ENCODE data around the gene SCN1B. TPM values are rescaled to one million over a fixed set of nuclear protein-coding genes. Genes with fewer than 3 reads are reported as not detected.

Gene SCN1B
- total and polyA plus RNA-seq, 2 of the 13 experiments (the other 11 are each of a cell fraction or from before 2014, with no cell fraction given) = 2.7 to 20.1 TPM

DNA sequence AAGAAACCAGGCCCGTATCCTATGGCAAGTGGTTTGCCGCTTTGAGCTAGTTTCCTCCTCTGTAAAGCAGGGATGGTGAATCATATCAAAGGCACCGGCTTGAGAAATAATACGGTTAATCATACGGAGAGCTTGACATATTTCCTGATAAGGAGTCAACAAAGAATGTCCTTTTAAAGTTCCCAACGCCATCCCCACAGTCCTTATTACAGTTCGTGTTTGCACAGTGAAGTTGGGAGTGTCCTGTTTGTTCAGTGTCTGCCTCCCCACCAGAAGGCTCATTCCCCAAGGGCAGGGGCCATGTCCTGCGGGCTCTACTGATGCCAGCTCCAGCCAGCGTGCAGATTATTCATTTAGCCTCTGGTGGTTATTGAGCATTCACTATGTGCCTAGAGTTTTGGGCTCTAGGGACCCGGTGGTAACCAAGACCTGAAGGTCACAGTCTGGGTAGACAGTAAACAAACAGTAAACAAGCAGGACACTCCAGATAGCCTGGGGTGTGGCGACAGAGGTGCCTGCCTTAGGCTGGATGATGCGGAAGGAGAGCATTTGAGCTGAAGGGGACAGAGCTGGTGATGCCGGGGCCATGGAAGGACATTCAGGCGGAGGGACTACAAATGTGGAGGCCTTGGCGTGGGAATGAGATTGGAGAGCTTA is 23.8 kb upstream of the SCN1B start (continued):
- TF ChIP-seq SATB2 (CRISPR knock-in tag; IDR thresholded peaks at IDR 0.05) (no peak), IKZF1 (IDR thresholded peaks at IDR 0.05) (no peak), KDM4B (CRISPR knock-in tag; IDR thresholded peaks at IDR 0.05) (no peak), RBAK (CRISPR knock-in tag; IDR thresholded peaks at IDR 0.05) (peak; percentile 26; the same call in 1 of the 2 replicates), ZNF367 (CRISPR knock-in tag; IDR thresholded peaks at IDR 0.05; ENCODE audit: borderline replicate concordance) (0 out of 2 replicates have a peak, but pooled peaks have one; percentile 63), SOX6 (IDR thresholded peaks at IDR 0.05) (no peak), SOX6 (CRISPR knock-in tag; IDR thresholded peaks at IDR 0.05) (peak; percentile 94), ZBTB7B (CRISPR knock-in tag; IDR thresholded peaks at IDR 0.05) (peak; percentile 75; the same call in 1 of the 2 replicates), ZNF329 (CRISPR knock-in tag; IDR thresholded peaks at IDR 0.05; ENCODE audit: low read depth) (no peak), TGIF2 (CRISPR knock-in tag; IDR thresholded peaks at IDR 0.05) (peak; percentile 93), U2AF2 (IDR thresholded peaks at IDR 0.05; ENCODE audit: low read depth, low read length) (no peak), ZNF550 (CRISPR knock-in tag; IDR thresholded peaks at IDR 0.05; ENCODE audit: borderline replicate concordance) (no peak), MEF2D (CRISPR knock-in tag; IDR thresholded peaks at IDR 0.05) (peak; percentile 89), ZSCAN9 (CRISPR knock-in tag; IDR thresholded peaks at IDR 0.05; ENCODE audit: borderline replicate concordance) (peak; percentile 82; the same call in 1 of the 2 replicates)
- TF ChIP-seq, protein P1, sequence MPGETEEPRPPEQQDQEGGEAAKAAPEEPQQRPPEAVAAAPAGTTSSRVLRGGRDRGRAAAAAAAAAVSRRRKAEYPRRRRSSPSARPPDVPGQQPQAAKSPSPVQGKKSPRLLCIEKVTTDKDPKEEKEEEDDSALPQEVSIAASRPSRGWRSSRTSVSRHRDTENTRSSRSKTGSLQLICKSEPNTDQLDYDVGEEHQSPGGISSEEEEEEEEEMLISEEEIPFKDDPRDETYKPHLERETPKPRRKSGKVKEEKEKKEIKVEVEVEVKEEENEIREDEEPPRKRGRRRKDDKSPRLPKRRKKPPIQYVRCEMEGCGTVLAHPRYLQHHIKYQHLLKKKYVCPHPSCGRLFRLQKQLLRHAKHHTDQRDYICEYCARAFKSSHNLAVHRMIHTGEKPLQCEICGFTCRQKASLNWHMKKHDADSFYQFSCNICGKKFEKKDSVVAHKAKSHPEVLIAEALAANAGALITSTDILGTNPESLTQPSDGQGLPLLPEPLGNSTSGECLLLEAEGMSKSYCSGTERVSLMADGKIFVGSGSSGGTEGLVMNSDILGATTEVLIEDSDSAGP (CRISPR knock-in tag; IDR thresholded peaks at IDR 0.05; ENCODE audit: borderline replicate concordance) = peak; percentile 70
- TF ChIP-seq, protein P2, sequence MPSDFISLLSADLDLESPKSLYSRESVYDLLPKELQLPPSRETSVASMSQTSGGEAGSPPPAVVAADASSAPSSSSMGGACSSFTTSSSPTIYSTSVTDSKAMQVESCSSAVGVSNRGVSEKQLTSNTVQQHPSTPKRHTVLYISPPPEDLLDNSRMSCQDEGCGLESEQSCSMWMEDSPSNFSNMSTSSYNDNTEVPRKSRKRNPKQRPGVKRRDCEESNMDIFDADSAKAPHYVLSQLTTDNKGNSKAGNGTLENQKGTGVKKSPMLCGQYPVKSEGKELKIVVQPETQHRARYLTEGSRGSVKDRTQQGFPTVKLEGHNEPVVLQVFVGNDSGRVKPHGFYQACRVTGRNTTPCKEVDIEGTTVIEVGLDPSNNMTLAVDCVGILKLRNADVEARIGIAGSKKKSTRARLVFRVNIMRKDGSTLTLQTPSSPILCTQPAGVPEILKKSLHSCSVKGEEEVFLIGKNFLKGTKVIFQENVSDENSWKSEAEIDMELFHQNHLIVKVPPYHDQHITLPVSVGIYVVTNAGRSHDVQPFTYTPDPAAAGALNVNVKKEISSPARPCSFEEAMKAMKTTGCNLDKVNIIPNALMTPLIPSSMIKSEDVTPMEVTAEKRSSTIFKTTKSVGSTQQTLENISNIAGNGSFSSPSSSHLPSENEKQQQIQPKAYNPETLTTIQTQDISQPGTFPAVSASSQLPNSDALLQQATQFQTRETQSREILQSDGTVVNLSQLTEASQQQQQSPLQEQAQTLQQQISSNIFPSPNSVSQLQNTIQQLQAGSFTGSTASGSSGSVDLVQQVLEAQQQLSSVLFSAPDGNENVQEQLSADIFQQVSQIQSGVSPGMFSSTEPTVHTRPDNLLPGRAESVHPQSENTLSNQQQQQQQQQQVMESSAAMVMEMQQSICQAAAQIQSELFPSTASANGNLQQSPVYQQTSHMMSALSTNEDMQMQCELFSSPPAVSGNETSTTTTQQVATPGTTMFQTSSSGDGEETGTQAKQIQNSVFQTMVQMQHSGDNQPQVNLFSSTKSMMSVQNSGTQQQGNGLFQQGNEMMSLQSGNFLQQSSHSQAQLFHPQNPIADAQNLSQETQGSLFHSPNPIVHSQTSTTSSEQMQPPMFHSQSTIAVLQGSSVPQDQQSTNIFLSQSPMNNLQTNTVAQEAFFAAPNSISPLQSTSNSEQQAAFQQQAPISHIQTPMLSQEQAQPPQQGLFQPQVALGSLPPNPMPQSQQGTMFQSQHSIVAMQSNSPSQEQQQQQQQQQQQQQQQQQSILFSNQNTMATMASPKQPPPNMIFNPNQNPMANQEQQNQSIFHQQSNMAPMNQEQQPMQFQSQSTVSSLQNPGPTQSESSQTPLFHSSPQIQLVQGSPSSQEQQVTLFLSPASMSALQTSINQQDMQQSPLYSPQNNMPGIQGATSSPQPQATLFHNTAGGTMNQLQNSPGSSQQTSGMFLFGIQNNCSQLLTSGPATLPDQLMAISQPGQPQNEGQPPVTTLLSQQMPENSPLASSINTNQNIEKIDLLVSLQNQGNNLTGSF (CRISPR knock-in tag; IDR thresholded peaks at IDR 0.05) = no peak
- TF ChIP-seq, protein P3, sequence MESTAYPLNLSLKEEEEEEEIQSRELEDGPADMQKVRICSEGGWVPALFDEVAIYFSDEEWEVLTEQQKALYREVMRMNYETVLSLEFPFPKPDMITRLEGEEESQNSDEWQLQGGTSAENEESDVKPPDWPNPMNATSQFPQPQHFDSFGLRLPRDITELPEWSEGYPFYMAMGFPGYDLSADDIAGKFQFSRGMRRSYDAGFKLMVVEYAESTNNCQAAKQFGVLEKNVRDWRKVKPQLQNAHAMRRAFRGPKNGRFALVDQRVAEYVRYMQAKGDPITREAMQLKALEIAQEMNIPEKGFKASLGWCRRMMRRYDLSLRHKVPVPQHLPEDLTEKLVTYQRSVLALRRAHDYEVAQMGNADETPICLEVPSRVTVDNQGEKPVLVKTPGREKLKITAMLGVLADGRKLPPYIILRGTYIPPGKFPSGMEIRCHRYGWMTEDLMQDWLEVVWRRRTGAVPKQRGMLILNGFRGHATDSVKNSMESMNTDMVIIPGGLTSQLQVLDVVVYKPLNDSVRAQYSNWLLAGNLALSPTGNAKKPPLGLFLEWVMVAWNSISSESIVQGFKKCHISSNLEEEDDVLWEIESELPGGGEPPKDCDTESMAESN (CRISPR knock-in tag; conservative IDR thresholded peaks at IDR 0.05) = no peak; the same call in 1 of the 2 replicates
- TF ChIP-seq, protein P4, sequence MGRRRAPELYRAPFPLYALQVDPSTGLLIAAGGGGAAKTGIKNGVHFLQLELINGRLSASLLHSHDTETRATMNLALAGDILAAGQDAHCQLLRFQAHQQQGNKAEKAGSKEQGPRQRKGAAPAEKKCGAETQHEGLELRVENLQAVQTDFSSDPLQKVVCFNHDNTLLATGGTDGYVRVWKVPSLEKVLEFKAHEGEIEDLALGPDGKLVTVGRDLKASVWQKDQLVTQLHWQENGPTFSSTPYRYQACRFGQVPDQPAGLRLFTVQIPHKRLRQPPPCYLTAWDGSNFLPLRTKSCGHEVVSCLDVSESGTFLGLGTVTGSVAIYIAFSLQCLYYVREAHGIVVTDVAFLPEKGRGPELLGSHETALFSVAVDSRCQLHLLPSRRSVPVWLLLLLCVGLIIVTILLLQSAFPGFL (CRISPR knock-in tag; IDR thresholded peaks at IDR 0.05) = no peak
- TF ChIP-seq, protein P5, sequence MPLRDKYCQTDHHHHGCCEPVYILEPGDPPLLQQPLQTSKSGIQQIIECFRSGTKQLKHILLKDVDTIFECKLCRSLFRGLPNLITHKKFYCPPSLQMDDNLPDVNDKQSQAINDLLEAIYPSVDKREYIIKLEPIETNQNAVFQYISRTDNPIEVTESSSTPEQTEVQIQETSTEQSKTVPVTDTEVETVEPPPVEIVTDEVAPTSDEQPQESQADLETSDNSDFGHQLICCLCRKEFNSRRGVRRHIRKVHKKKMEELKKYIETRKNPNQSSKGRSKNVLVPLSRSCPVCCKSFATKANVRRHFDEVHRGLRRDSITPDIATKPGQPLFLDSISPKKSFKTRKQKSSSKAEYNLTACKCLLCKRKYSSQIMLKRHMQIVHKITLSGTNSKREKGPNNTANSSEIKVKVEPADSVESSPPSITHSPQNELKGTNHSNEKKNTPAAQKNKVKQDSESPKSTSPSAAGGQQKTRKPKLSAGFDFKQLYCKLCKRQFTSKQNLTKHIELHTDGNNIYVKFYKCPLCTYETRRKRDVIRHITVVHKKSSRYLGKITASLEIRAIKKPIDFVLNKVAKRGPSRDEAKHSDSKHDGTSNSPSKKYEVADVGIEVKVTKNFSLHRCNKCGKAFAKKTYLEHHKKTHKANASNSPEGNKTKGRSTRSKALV (CRISPR knock-in tag; IDR thresholded peaks at IDR 0.05) = peak; percentile 34; the same call in 1 of the 2 replicates
